22Rv1 (cell line): ENCODE data around the gene ARMC9.
"Not testable (repeated sequence)": the region's sequence is repeated elsewhere in the genome, so short reads cannot be mapped to it uniquely, and the experiment has no call there.

Experiments used
- H3K27ac ChIP-seq: fragments of 450-650 bp; 2 replicates; pipeline ENCODE4 v1.5.1; 2017
- ZFX ChIP-seq: fragments of 450-650 bp; IDR thresholded peaks from 2 replicates; pipeline ENCODE4 v1.6.1; 2017; ENCODE audit warnings: antibody characterized with exemption, borderline replicate concordance
- TF ChIP-seq, protein P1 (sequence below): fragments of 450-650 bp; IDR thresholded peaks from 2 replicates; pipeline ENCODE4 v1.5.1; 2017; ENCODE audit warnings: mild to moderate bottlenecking

Gene ARMC9

DNA sequence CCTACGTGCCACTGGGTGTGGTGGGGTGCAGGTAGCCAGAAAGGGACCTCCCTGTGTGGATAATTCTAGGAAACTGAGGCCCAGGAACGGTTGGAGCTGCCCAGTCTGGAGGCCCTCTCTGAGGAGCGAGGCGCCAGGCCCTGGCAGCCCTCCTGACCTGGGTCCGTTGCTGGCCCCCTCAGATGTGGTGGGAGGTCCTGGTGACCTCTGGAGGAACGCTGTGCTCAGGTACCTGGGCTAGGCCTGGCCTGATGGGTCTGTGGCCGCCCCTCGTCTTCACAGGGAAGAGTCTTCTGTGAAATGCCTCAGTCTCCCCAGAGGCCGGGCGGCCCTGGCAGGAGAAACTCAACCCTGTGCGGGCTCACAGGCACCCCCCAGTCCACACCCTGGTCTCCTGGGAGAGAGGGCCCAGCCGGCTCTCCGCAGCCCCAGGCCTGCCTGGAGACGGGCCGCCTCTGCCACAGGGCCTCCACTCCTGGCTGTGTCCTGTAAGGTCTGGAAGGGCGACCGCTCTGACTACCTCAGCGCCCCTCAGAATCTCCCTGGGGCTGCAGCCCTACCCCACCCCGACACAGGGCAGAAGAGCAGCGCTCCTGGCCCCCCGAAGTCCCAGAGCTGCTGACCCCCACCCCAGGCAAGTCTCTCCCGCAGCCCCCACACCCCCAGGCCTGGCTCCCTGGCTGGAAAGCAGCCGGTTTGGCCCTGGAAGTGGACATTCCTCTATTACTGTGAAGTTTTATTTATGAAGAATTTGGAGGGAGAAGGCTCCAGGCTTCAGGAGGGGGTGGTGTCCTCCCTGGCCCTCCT lies 200.8 kb downstream of the ARMC9 start:
- no peak overlapping the region for H3K27ac ChIP-seq
- no peak for TF ChIP-seq ZFX
- TF ChIP-seq, protein P1, sequence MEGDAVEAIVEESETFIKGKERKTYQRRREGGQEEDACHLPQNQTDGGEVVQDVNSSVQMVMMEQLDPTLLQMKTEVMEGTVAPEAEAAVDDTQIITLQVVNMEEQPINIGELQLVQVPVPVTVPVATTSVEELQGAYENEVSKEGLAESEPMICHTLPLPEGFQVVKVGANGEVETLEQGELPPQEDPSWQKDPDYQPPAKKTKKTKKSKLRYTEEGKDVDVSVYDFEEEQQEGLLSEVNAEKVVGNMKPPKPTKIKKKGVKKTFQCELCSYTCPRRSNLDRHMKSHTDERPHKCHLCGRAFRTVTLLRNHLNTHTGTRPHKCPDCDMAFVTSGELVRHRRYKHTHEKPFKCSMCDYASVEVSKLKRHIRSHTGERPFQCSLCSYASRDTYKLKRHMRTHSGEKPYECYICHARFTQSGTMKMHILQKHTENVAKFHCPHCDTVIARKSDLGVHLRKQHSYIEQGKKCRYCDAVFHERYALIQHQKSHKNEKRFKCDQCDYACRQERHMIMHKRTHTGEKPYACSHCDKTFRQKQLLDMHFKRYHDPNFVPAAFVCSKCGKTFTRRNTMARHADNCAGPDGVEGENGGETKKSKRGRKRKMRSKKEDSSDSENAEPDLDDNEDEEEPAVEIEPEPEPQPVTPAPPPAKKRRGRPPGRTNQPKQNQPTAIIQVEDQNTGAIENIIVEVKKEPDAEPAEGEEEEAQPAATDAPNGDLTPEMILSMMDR, result no peak

GRCh38 chr2:231399853-231400680 lies 201.6 kb downstream of the ARMC9 start:
- TF ChIP-seq, protein P1, result no peak
- TF ChIP-seq ZFX, result no peak
- H3K27ac ChIP-seq, result no peak overlapping the region

GRCh38 chr2:231400681-231401080 lies 202.2 kb downstream of the ARMC9 start:
- H3K27ac ChIP-seq, result not testable (repeated sequence)
- TF ChIP-seq, protein P1, result peak; percentile 46

GRCh38 chr2:231401101-231401500 lies 202.7 kb downstream of the ARMC9 start:
- H3K27ac ChIP-seq, result not testable (repeated sequence)

DNA sequence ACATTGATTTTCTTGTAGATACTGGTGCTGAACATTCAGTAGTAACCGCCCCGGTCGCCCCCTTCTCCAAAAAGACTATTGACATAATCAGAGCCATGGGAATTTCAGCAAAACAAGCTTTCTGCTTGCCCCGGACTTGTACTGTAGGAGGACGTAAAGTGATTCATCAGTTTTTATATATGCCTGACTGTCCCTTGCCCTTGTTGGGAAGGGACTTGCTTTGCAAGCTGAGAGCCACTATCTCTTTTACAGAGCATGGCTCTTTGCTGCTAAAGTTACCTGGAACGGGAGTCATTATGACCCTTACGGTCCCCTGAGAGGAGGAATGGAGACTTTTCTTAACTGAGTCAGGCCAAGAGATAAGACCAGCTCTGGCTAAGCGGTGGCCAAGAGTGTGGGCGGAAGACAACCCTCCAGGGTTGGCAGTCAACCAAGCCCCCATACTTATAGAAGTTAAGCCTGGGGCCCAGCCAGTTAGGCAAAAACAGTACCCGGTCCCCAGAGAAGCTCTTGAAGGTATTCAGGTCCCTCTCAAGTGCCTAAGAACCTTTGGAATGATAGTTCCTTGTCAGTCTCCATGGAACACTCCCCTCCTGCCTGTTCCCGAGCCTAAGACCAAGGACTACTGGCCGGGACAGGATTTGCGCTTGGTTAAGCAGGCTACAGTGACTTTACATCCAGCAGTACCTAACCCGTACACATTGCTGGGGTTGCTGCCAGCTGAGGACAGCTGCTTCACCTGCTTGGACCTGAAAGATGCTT lies 205.2 kb downstream of the ARMC9 start:
- H3K27ac ChIP-seq, result not testable (repeated sequence)

GRCh38 chr2:231404183-231404578 lies 205.8 kb downstream of the ARMC9 start:
- H3K27ac ChIP-seq, result not testable (repeated sequence)

- TF ChIP-seq, protein P1, result peak; percentile 71
- H3K27ac ChIP-seq, result not testable (repeated sequence)
Observed at GRCh38 chr2:231405601-231406367, 207.4 kb downstream of the ARMC9 start.

GRCh38 chr2:231407686-231408085 lies 209.3 kb downstream of the ARMC9 start:
- H3K27ac ChIP-seq, result not testable (repeated sequence)

GRCh38 chr2:231408304-231408703 lies 209.9 kb downstream of the ARMC9 start:
- H3K27ac ChIP-seq, result not testable (repeated sequence)
